Ishikawa (cell line): ENCODE results near the gene KIF12.

Experiments
- CEBPB ChIP-seq: IDR thresholded peaks from 2 replicates; pipeline ENCODE4 v1.6.1; 2012
- CREB1 ChIP-seq: IDR thresholded peaks from 2 replicates; pipeline ENCODE4 v1.6.1; 2012; ENCODE audit warnings: low read depth
- EGR1 ChIP-seq: IDR thresholded peaks from 2 replicates; pipeline ENCODE4 v1.6.1; 2012
- EP300 ChIP-seq: IDR thresholded peaks from 2 replicates; pipeline ENCODE4 v1.6.1; 2012; ENCODE audit warnings: borderline replicate concordance
- FOXM1 ChIP-seq: IDR thresholded peaks from 2 replicates; pipeline ENCODE4 v1.6.1; 2012; ENCODE audit warnings: low read depth, borderline replicate concordance
- MAX ChIP-seq: IDR thresholded peaks from 2 replicates; pipeline ENCODE4 v1.6.1; 2012
- NFIC ChIP-seq: IDR thresholded peaks from 2 replicates; pipeline ENCODE4 v1.6.1; 2012
- RAD21 ChIP-seq: IDR thresholded peaks from 2 replicates; pipeline ENCODE4 v1.6.1; 2012; ENCODE audit warnings: low read depth
- REST ChIP-seq: IDR thresholded peaks from 2 replicates; pipeline ENCODE4 v1.6.1; 2012; ENCODE audit warnings: low read depth, mild to moderate bottlenecking
- TAF1 ChIP-seq: IDR thresholded peaks from 2 replicates; pipeline ENCODE4 v1.6.1; 2012; ENCODE audit warnings: low read depth, mild to moderate bottlenecking
- TCF12 ChIP-seq: IDR thresholded peaks from 2 replicates; pipeline ENCODE4 v1.6.1; 2012; ENCODE audit warnings: low read depth
- TEAD4 ChIP-seq: IDR thresholded peaks from 2 replicates; pipeline ENCODE4 v1.6.1; 2012
- USF1 ChIP-seq: IDR thresholded peaks from 2 replicates; pipeline ENCODE4 v1.6.1; 2012
- YY1 ChIP-seq: IDR thresholded peaks from 2 replicates; pipeline ENCODE4 v1.6.1; 2012; ENCODE audit warnings: low read depth
- ZBTB7A ChIP-seq: IDR thresholded peaks from 2 replicates; pipeline ENCODE4 v1.6.1; 2012; ENCODE audit warnings: low read depth

Gene KIF12

GRCh38 chr9:114091711-114092110, 7.4 kb downstream of the KIF12 start:
- TF ChIP-seq TAF1 (no peak), CEBPB (no peak), USF1 (no peak), NFIC (no peak)

GRCh38 chr9:114090798-114091197, 8.3 kb downstream of the KIF12 start:
- TF ChIP-seq CEBPB (no peak), CREB1 (no peak), MAX (no peak), USF1 (no peak), FOXM1 (no peak), EP300 (no peak), TEAD4 (no peak), REST (no peak), EGR1 (no peak), YY1 (no peak), RAD21 (no peak), NFIC (no peak), TAF1 (no peak), ZBTB7A (no peak), TCF12 (no peak)

GRCh38 chr9:114089206-114089840, 9.8 kb downstream of the KIF12 start:
- TF ChIP-seq EGR1, result no peak
- TF ChIP-seq TAF1, result no peak
- no peak for TF ChIP-seq CREB1
- TF ChIP-seq EP300, result no peak
- TF ChIP-seq YY1, result no peak

GRCh38 chr9:114088571-114089170, 10.4 kb downstream of the KIF12 start:
- TF ChIP-seq CEBPB, result no peak
- no peak for TF ChIP-seq NFIC
- no peak for TF ChIP-seq TCF12
- TF ChIP-seq TAF1, result no peak
- TF ChIP-seq YY1, result no peak
- no peak for TF ChIP-seq EP300
- TF ChIP-seq RAD21, result no peak
- TF ChIP-seq MAX, result no peak
- TF ChIP-seq TEAD4, result no peak
- TF ChIP-seq FOXM1, result no peak
- TF ChIP-seq REST, result no peak
- no peak for TF ChIP-seq CREB1
- TF ChIP-seq ZBTB7A, result no peak
- no peak for TF ChIP-seq EGR1
- TF ChIP-seq USF1, result no peak

- TF ChIP-seq EGR1, result no peak
- TF ChIP-seq EP300, result no peak
- TF ChIP-seq TEAD4, result no peak
- TF ChIP-seq TAF1, result no peak
Measured at GRCh38 chr9:114087721-114088120, 11.4 kb downstream of the KIF12 start.

GRCh38 chr9:114086607-114087006, 12.5 kb downstream of the KIF12 start:
- no peak for TF ChIP-seq CREB1
- TF ChIP-seq MAX, result no peak
